PFSK-1 (cell line): ENCODE measurements around the gene IL1RL1. TPM values are rescaled to one million over a fixed set of nuclear protein-coding genes. Genes with fewer than 3 reads are reported as not detected.

Source experiments
- FOXP2 ChIP-seq: optimal IDR thresholded peaks from 2 replicates; pipeline ENCODE3; 2011; ENCODE audit warnings: borderline replicate concordance, control low read depth, inconsistent platforms; ENCODE audit not compliant: insufficient read depth; ENCODE audit errors: extremely low read length, extremely low read depth
- POLR2AphosphoS5 ChIP-seq: IDR thresholded peaks from 2 replicates; pipeline ENCODE4 v1.6.1; 2012; ENCODE audit warnings: low read depth, mild to moderate bottlenecking, control low read depth, low read length, moderate library complexity
- REST ChIP-seq, 2 experiments: IDR thresholded peaks; 2 replicates each; pipeline versions ENCODE4 v1.6.1 to v1.8.0; 2011 to 2012; ENCODE audit warnings: low read depth in 2 of 2, low read length in 2 of 2, control low read depth in 1 of 2, inconsistent platforms in 1 of 2, mild to moderate bottlenecking in 1 of 2, moderate library complexity in 1 of 2; ENCODE audit not compliant: insufficient read depth in 1 of 2
- SIN3A ChIP-seq: IDR thresholded peaks from 2 replicates; pipeline ENCODE4 v1.6.1; 2012; ENCODE audit warnings: mild to moderate bottlenecking, low read length, moderate library complexity, borderline replicate concordance; ENCODE audit not compliant: insufficient read depth
- TAF1 ChIP-seq: IDR thresholded peaks from 2 replicates; pipeline ENCODE4 v1.6.1; 2012; ENCODE audit warnings: low read length, control low read depth, borderline replicate concordance; ENCODE audit not compliant: insufficient read depth
- polyA plus RNA-seq: library from polyadenylated mRNA; unstranded; fragments of >200 nt; gene quantifications from one replicate; pipeline ENCODE4 v1.2.1, GENCODE V29; 2012; ENCODE audit warnings: low read depth, missing spikeins; ENCODE audit not compliant: insufficient read length

IL1RL1 gene
- polyA plus RNA-seq = 0.92 TPM

DNA sequence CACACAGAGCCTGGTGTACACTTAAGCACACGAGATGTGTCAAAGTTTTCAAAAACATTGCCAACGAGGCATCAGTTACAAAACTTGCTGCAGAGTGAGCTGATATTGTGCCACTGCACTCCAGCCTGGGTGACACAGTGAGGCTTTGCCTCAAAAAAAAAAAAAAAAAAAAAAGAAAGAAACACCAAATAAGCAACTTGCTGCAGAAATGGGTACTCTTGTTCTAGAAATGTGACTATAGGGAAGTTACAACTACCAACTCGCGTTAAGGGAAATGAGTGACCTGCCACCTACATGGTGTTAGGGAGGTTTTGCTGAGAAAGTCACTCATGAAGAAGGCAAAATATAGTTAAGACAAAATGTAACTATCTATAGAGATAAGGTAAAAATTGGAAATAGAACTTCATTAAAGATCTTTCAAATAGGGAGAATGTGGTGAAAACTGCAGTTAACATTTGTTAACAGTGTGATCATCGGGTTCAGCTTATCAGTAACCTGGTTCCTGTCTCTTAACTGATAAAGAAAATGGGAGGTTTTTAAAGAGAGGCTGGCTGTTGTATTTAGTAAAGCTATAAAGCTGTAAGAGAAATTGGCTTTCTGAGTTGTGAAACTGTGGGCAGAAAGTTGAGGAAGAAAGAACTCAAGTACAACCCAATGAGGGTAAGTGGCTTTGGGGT lies at the start of gene IL1RL1:
TSS of gene IL1RL1 (plus strand) at position 600 of the 677 bp plus-strand sequence. CDS start 26,702 bp downstream, outside the sequence.
- TF ChIP-seq POLR2AphosphoS5 = no peak
- TF ChIP-seq REST (IDR thresholded peaks at IDR 0.05; ENCODE audit: insufficient read depth in 1 of 2, low read depth in 2 of 2, low read length in 2 of 2) = no peak
- TF ChIP-seq SIN3A = no peak
- no peak for TF ChIP-seq TAF1
- TF ChIP-seq FOXP2 = no peak

DNA sequence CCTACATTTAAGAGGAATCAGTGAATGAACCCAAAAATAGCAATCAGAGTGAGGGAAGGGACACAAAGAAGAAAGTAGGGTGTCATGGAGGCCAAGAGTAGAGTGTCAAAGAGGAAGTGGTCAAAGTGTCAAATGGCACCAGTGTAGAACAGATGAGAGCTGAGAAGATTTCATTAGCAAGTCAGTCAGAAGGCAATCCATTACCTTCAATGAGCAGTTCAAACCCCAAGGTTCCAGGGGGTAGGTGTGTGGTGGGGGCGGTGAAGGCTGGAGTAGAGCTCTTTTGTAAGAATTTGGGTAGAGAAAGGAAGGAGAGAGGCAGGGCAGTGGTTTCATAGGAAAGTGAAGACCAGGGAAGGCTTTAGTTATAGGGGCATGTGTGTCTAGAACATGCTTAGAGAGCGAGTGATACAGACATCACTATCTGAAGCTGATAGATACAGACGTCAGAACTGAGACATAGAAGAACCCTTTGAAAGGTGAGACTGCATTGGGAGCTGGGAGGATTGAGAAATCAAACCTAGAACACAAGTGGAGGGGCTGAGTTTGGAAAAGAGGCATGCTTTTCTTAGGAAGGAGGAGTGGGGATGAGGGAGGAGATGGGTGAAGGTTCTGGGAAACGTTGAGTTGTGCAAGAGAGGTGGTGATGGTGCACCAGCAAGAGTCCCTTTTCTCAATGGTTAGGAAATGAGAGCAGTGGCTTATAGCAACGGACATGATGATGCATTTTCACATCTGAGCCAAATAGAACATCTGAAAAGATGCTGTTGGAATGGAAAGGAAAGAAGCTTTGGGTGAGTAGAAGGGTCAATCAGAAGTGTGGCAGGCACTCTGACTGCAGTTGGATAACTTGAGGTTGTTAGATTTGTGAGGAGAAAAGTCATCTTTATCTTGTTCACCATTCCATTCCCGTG lies 48.9 kb upstream of the IL1RL1 start:
- TF ChIP-seq SIN3A = no peak
- no peak for TF ChIP-seq FOXP2
- TF ChIP-seq REST (IDR thresholded peaks at IDR 0.05; ENCODE audit: insufficient read depth in 1 of 2, low read depth in 2 of 2, low read length in 2 of 2) = no peak
- no peak for TF ChIP-seq TAF1
- no peak for TF ChIP-seq POLR2AphosphoS5

- no peak for TF ChIP-seq SIN3A
- no peak for TF ChIP-seq FOXP2
- TF ChIP-seq POLR2AphosphoS5 = no peak
- no peak for TF ChIP-seq TAF1
- no peak for TF ChIP-seq REST (IDR thresholded peaks at IDR 0.05; ENCODE audit: insufficient read depth in 1 of 2, low read depth in 2 of 2, low read length in 2 of 2)
These were observed 46.4 kb upstream of the IL1RL1 start for GRCh38 chr2:102264952-102265351.

DNA sequence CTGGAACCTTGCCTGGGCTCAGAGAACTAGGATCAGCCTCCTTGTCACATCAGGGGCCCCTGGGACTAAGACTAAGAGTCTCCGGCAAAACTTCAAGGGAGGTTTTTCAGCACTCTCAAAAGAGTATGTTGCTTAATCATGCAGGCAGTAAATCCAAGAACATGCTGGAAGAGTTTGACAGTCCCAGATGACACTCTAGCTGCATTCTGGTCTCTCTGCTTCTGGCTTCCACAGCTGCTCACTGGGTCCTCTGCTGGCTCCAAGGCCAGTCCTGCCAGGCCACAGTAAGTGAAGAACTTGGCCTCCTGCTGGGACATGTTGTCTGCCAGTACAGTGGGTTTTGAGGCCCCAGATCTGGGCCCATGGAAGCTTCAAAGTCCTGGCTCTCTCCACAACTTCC lies 45.2 kb upstream of the IL1RL1 start:
- TF ChIP-seq TAF1 = no peak
- TF ChIP-seq POLR2AphosphoS5 = no peak
- TF ChIP-seq SIN3A = no peak
- TF ChIP-seq REST (IDR thresholded peaks at IDR 0.05; ENCODE audit: insufficient read depth in 1 of 2, low read depth in 2 of 2, low read length in 2 of 2) = no peak
- no peak for TF ChIP-seq FOXP2
